SK-N-SH (cell line): Measurements from ENCODE around the gene CDK8. TPM values are rescaled to one million over a fixed set of nuclear protein-coding genes. Genes with fewer than 3 reads are reported as not detected.

Experiments
- CTCF ChIA-PET: fragments of 300-600, 350-600 bp; formaldehyde crosslinking; extraction: SDS; loops from one replicate; lab custom pipeline; 2021; lab: Yijun Ruan, JAX
- POLR2A ChIA-PET: fragments of 350-600 bp; sonication (Branson Sonifier 250); formaldehyde crosslinking; extraction: SDS; loops from one replicate; lab custom pipeline; 2020; ENCODE audit warnings: antibody characterized with exemption, inconsistent platforms; lab: Yijun Ruan, JAX
- DNase-seq: peaks from one replicate; pipeline ENCODE4 v3.0.0; 2012
- H2AFZ ChIP-seq: fragments of 200-600 bp; sonication (generic); 2 replicates; pipeline ENCODE4 v1.8.1; 2016; ENCODE audit warnings: antibody characterized with exemption, mild to moderate bottlenecking, low read depth
- H3F3A ChIP-seq: fragments of 200-600 bp; sonication (generic); replicated peaks from 2 replicates; pipeline ENCODE3; 2016; ENCODE audit warnings: antibody characterized with exemption, mild to moderate bottlenecking; ENCODE audit not compliant: insufficient read depth
- H3K27ac ChIP-seq, 2 experiments: fragments of 200-500 bp in 1 of 2; fragments of 200-600 bp in 1 of 2; sonication (Bioruptor generic) in 1 of 2; sonication (generic), shearing (Covaris generic) in 1 of 2; 2 replicates each; pipeline versions ENCODE4 v1.5.1 to v1.6.1; 2014 to 2016; ENCODE audit warnings: low read depth in 2 of 2, inconsistent platforms in 1 of 2, low read length in 1 of 2, mild to moderate bottlenecking in 1 of 2, mixed read lengths in 1 of 2
- H3K27me3 ChIP-seq: fragments of 200-600 bp; sonication (generic), shearing (Covaris generic); 2 replicates; pipeline ENCODE4 v1.6.1; 2016; ENCODE audit warnings: mixed run types; ENCODE audit not compliant: insufficient read depth
- H3K36me3 ChIP-seq, 2 experiments: fragments of 200-500 bp in 1 of 2; fragments of 200-600 bp in 1 of 2; sonication (Bioruptor generic) in 1 of 2; sonication (generic) in 1 of 2; replicated peaks in 1 of 2; 2 replicates each; pipeline versions ENCODE3 to v1.5.1; 2014 to 2016; ENCODE audit warnings: low read length in 1 of 2, mild to moderate bottlenecking in 1 of 2; ENCODE audit not compliant: insufficient read depth in 2 of 2, control insufficient read depth in 1 of 2
- H3K4me1 ChIP-seq, 2 experiments: fragments of 200-500 bp in 1 of 2; fragments of 200-600 bp in 1 of 2; sonication (Bioruptor generic) in 1 of 2; sonication (generic), shearing (Covaris generic) in 1 of 2; 2 replicates each; pipeline versions ENCODE4 v1.5.1 to v1.6.1; 2014 to 2016; ENCODE audit warnings: low read depth in 1 of 2, low read length in 1 of 2, mixed run types in 1 of 2; ENCODE audit not compliant: insufficient read depth in 2 of 2, control insufficient read depth in 1 of 2
- H3K4me2 ChIP-seq: fragments of 200-600 bp; sonication (generic), shearing (Covaris generic); 2 replicates; pipeline ENCODE4 v1.6.1; 2017; ENCODE audit warnings: mixed run types
- H3K4me3 ChIP-seq, 2 experiments: fragments of 200-500 bp in 1 of 2; fragments of 200-600 bp in 1 of 2; sonication (Bioruptor generic) in 1 of 2; sonication (generic), shearing (Covaris generic) in 1 of 2; 2 replicates each; pipeline versions ENCODE4 v1.5.1 to v1.8.1; 2014 to 2016; ENCODE audit warnings: low read depth in 2 of 2, inconsistent platforms in 1 of 2, low read length in 1 of 2, mild to moderate bottlenecking in 1 of 2, mixed read lengths in 1 of 2, moderate library complexity in 1 of 2
- H3K79me2 ChIP-seq: fragments of 200-600 bp; sonication (generic); 2 replicates; pipeline ENCODE4 v1.8.1; 2017; ENCODE audit warnings: mild to moderate bottlenecking; ENCODE audit not compliant: insufficient read depth
- H3K9ac ChIP-seq: fragments of 200-600 bp; sonication (generic); 2 replicates; pipeline ENCODE4 v1.6.1; 2017; ENCODE audit warnings: mixed run types
- H3K9me2 ChIP-seq: fragments of 200-600 bp; sonication (generic); 2 replicates; pipeline ENCODE4 v1.6.1; 2017; ENCODE audit warnings: mixed run types
- H3K9me3 ChIP-seq: fragments of 200-600 bp; sonication (generic); 2 replicates; pipeline ENCODE4 v1.6.1; 2017; ENCODE audit warnings: mixed run types, mild to moderate bottlenecking, moderate library complexity
- H4K20me1 ChIP-seq: fragments of 200-600 bp; sonication (generic); 2 replicates; pipeline ENCODE4 v1.6.1; 2017; ENCODE audit warnings: mild to moderate bottlenecking, mixed run types; ENCODE audit not compliant: insufficient read depth
- ELF1 ChIP-seq: IDR thresholded peaks from 2 replicates; pipeline ENCODE4 v1.4.0; 2012
- FOSL2 ChIP-seq: IDR thresholded peaks from 2 replicates; pipeline ENCODE4 v1.4.0; 2012; ENCODE audit warnings: low read depth, mild to moderate bottlenecking, moderate library complexity, borderline replicate concordance
- FOXM1 ChIP-seq: IDR thresholded peaks from 2 replicates; pipeline ENCODE4 v1.4.0; 2012; ENCODE audit warnings: low read depth, mild to moderate bottlenecking
- GABPA ChIP-seq: IDR thresholded peaks from 2 replicates; pipeline ENCODE4 v1.4.0; 2012; ENCODE audit warnings: low read depth, mild to moderate bottlenecking
- GATA2 ChIP-seq: sonication (generic); formaldehyde crosslinking; IDR thresholded peaks from 2 replicates; pipeline ENCODE4 v1.5.0; 2020; ENCODE audit warnings: mild to moderate bottlenecking, missing genetic modification reagents
- IRF3 ChIP-seq: fragments of 150-350 bp; IDR thresholded peaks from 2 replicates; pipeline ENCODE4 v1.6.1; 2016; ENCODE audit warnings: mild to moderate bottlenecking, low read depth, low read length
- MAX ChIP-seq: IDR thresholded peaks from 2 replicates; pipeline ENCODE4 v1.4.0; 2012; ENCODE audit warnings: low read depth
- MEF2A ChIP-seq: IDR thresholded peaks from 2 replicates; pipeline ENCODE4 v1.4.0; 2012; ENCODE audit warnings: low read depth, borderline replicate concordance
- MXI1 ChIP-seq: IDR thresholded peaks from 2 replicates; pipeline ENCODE4 v1.6.1; 2012; ENCODE audit warnings: mild to moderate bottlenecking, low read depth, low read length, improper control_type of control experiment
- NFIC ChIP-seq: IDR thresholded peaks from 2 replicates; pipeline ENCODE4 v1.4.0; 2012; ENCODE audit warnings: borderline replicate concordance
- NRF1 ChIP-seq: IDR thresholded peaks from 2 replicates; pipeline ENCODE4 v1.6.1; 2012; ENCODE audit warnings: low read depth, mild to moderate bottlenecking, low read length
- RAD21 ChIP-seq: IDR thresholded peaks from 2 replicates; pipeline ENCODE4 v1.6.1; 2012; ENCODE audit warnings: mild to moderate bottlenecking, low read length
- REST ChIP-seq: IDR thresholded peaks from 2 replicates; pipeline ENCODE4 v1.6.1; 2012; ENCODE audit warnings: mild to moderate bottlenecking, low read depth, low read length, moderate library complexity
- RXRA ChIP-seq: IDR thresholded peaks from 2 replicates; pipeline ENCODE4 v1.4.0; 2012; ENCODE audit warnings: low read depth, mild to moderate bottlenecking, borderline replicate concordance
- TCF12 ChIP-seq: IDR thresholded peaks from 2 replicates; pipeline ENCODE4 v1.4.0; 2012
- YY1 ChIP-seq: IDR thresholded peaks from 2 replicates; pipeline ENCODE4 v1.4.0; 2012; ENCODE audit warnings: low read depth, mild to moderate bottlenecking
- whole genome bisulfite sequencing: methylation state at CpG from one replicate; pipeline ENCODE4 v1.1.6; 2017; ENCODE audit warnings: low lambda C conversion rate; 5-methylcytosine and 5-hydroxymethylcytosine counted together
- polyA plus RNA-seq, 3 experiments: library from polyadenylated mRNA; depleted of rRNA; stranded (reverse); fragments of >200 nt; gene quantifications; 2 replicates each; pipeline ENCODE4 v1.2.3, GENCODE V29; 2012
- TF ChIP-seq, protein P1 (sequence below): fragments of 200-600 bp; sonication (generic); IDR thresholded peaks from 2 replicates; pipeline ENCODE4 v1.6.1; 2017; ENCODE audit warnings: antibody characterized with exemption, mild to moderate bottlenecking, moderate library complexity
- TF ChIP-seq, protein P2 (sequence below): IDR thresholded peaks from 2 replicates; pipeline ENCODE4 v1.4.0; 2012; ENCODE audit warnings: low read depth, borderline replicate concordance
- TF ChIP-seq, protein P3 (sequence below): IDR thresholded peaks from 2 replicates; pipeline ENCODE4 v1.4.0; 2012; ENCODE audit warnings: low read depth, borderline replicate concordance

The CDK8 gene
- polyA plus RNA-seq, 1 of the 3 experiments (the other 2 are of a cell fraction): 10.1 TPM

- H3F3A ChIP-seq: peaks cover 4% of the 10 kb centered on the region
- no peaks in the 10 kb centered on the region for H3K9me3 ChIP-seq
- H4K20me1 ChIP-seq: peaks cover 3% of the 10 kb centered on the region; the same call in 1 of the 2 replicates
- no peak overlapping the region for H3K4me2 ChIP-seq
- 90% methylated on average over 1 of the region's 1 CpG for WGBS
- H3K79me2 ChIP-seq: peaks cover 92% of the 10 kb centered on the region
- ChIA-PET CTCF (no interaction called here), POLR2A (no interaction called here)
- no peak overlapping the region for H3K4me3 ChIP-seq
- no peaks in the 10 kb centered on the region for H3K9me2 ChIP-seq
- TF ChIP-seq FOXM1: no peak
- TF ChIP-seq NFIC: no peak
- no peak for TF ChIP-seq TCF12
- TF ChIP-seq, protein P1, sequence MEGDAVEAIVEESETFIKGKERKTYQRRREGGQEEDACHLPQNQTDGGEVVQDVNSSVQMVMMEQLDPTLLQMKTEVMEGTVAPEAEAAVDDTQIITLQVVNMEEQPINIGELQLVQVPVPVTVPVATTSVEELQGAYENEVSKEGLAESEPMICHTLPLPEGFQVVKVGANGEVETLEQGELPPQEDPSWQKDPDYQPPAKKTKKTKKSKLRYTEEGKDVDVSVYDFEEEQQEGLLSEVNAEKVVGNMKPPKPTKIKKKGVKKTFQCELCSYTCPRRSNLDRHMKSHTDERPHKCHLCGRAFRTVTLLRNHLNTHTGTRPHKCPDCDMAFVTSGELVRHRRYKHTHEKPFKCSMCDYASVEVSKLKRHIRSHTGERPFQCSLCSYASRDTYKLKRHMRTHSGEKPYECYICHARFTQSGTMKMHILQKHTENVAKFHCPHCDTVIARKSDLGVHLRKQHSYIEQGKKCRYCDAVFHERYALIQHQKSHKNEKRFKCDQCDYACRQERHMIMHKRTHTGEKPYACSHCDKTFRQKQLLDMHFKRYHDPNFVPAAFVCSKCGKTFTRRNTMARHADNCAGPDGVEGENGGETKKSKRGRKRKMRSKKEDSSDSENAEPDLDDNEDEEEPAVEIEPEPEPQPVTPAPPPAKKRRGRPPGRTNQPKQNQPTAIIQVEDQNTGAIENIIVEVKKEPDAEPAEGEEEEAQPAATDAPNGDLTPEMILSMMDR: no peak
- TF ChIP-seq YY1: no peak
- TF ChIP-seq ELF1: no peak
- no peak for TF ChIP-seq MAX
- no peak for TF ChIP-seq NRF1
- TF ChIP-seq, protein P2, sequence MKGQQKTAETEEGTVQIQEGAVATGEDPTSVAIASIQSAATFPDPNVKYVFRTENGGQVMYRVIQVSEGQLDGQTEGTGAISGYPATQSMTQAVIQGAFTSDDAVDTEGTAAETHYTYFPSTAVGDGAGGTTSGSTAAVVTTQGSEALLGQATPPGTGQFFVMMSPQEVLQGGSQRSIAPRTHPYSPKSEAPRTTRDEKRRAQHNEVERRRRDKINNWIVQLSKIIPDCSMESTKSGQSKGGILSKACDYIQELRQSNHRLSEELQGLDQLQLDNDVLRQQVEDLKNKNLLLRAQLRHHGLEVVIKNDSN: no peak
- TF ChIP-seq RXRA: no peak
- no peak for TF ChIP-seq MEF2A
- TF ChIP-seq, protein P3, sequence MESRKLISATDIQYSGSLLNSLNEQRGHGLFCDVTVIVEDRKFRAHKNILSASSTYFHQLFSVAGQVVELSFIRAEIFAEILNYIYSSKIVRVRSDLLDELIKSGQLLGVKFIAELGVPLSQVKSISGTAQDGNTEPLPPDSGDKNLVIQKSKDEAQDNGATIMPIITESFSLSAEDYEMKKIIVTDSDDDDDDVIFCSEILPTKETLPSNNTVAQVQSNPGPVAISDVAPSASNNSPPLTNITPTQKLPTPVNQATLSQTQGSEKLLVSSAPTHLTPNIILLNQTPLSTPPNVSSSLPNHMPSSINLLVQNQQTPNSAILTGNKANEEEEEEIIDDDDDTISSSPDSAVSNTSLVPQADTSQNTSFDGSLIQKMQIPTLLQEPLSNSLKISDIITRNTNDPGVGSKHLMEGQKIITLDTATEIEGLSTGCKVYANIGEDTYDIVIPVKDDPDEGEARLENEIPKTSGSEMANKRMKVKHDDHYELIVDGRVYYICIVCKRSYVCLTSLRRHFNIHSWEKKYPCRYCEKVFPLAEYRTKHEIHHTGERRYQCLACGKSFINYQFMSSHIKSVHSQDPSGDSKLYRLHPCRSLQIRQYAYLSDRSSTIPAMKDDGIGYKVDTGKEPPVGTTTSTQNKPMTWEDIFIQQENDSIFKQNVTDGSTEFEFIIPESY: no peak
- TF ChIP-seq GATA2 (CRISPR knock-in tag): no peak
- H3K27me3 ChIP-seq: no peaks in the 10 kb centered on the region
- no peak overlapping the region for H3K27ac ChIP-seq
- peaks cover 0 to 7% of the 10 kb centered on the region in 2 experiments; a peak in 2 of 4 replicates for H3K4me1 ChIP-seq
- no peak for DNase-seq
- no peak overlapping the region for H3K9ac ChIP-seq
- H2AFZ ChIP-seq: no peak overlapping the region
- peaks cover 0 to 6% of the 10 kb centered on the region in 2 experiments for H3K36me3 ChIP-seq
Observed at GRCh38 chr13:26305676-26306075, 51.7 kb downstream of the CDK8 start.

- Histone ChIP-seq H3K9ac (no peak overlapping the region), H4K20me1 (peaks cover 3% of the 10 kb centered on the region; the same call in 1 of the 2 replicates), H3K9me2 (no peaks in the 10 kb centered on the region), H3K9me3 (no peaks in the 10 kb centered on the region), H2AFZ (no peak overlapping the region), H3K79me2 (peaks cover 90% of the 10 kb centered on the region), H3K4me2 (no peak overlapping the region), H3K4me1 (no peaks in the 10 kb centered on the region; a peak in 1 of 4 replicates), H3K36me3 (peaks cover 0 to 6% of the 10 kb centered on the region in 2 experiments), H3F3A (no peaks in the 10 kb centered on the region), H3K27me3 (no peaks in the 10 kb centered on the region), H3K4me3 (no peak overlapping the region), H3K27ac (no peak overlapping the region)
- CTCF ChIA-PET: no interaction called here
- no peak for DNase-seq
- 97% methylated on average over 1 of the region's 1 CpG for WGBS
- POLR2A ChIA-PET: no interaction called here
- TF ChIP-seq MXI1 (no peak), MEF2A (no peak), GABPA (no peak), RAD21 (no peak), FOSL2 (no peak), TCF12 (no peak), REST (no peak), IRF3 (no peak)
Observed at GRCh38 chr13:26307701-26308100, 53.8 kb downstream of the CDK8 start.
